ENCODE measurements around the gene NPLOC4. TPM values are rescaled to one million over a fixed set of nuclear protein-coding genes. Genes with fewer than 3 reads are reported as not detected.

Gene NPLOC4
- total and polyA plus RNA-seq, 2 experiments from 2014 or later, result 51.4 to 64.6 TPM

GRCh38 chr17:81558115-81558468 lies 78.8 kb downstream of the NPLOC4 start:
- Histone ChIP-seq H3K9me2 (ENCODE audit: insufficient read depth) (no peaks in the 10 kb centered on the region), H3K36me3 (ENCODE audit: low read depth) (peaks cover 21% of the 10 kb centered on the region), H3K79me2 (ENCODE audit: insufficient read depth) (peaks cover 12% of the 10 kb centered on the region), H3K4me1 (ENCODE audit: insufficient read depth) (peaks cover 39% of the 10 kb centered on the region), H3K4me3 (no peak overlapping the region), H3F3A (ENCODE audit: insufficient read depth) (peaks cover 38% of the 10 kb centered on the region), H3K27me3 (replicated peaks; ENCODE audit: insufficient read depth) (no peaks in the 10 kb centered on the region), H4K20me1 (ENCODE audit: insufficient read depth) (no peaks in the 10 kb centered on the region), H3K9me3 (ENCODE audit: low read depth) (no peaks in the 10 kb centered on the region), H3K27ac (no peak overlapping the region), H3K4me2 (ENCODE audit: unreplicated experiment) (no peak overlapping the region), H2AFZ (no peak overlapping the region), H3K9ac (no peak overlapping the region)
- in situ Hi-C loops (cut with MboI), result no loop called here
- no peak for TF ChIP-seq EZH2 (IDR thresholded peaks at IDR 0.05; ENCODE audit: insufficient read depth, poor library complexity, severe bottlenecking)
- no peak for TF ChIP-seq EZH2phosphoT487 (IDR thresholded peaks at IDR 0.05; ENCODE audit: insufficient read depth, low read depth)
- 96 to 98% methylated on average over 12 of the region's 12 CpGs for WGBS, 2 experiments (ENCODE audit: low coverage in 1 of 2, low lambda C conversion rate in 2 of 2, missing lambda C conversion rate in 2 of 2)
- DNase-seq, result no peak

- Histone ChIP-seq H3K9ac (no peak overlapping the region), H3K9me2 (ENCODE audit: insufficient read depth) (no peaks in the 10 kb centered on the region), H3K36me3 (ENCODE audit: low read depth) (peaks cover 19% of the 10 kb centered on the region), H3K27me3 (replicated peaks; ENCODE audit: insufficient read depth) (no peaks in the 10 kb centered on the region), H3K4me1 (ENCODE audit: insufficient read depth) (peaks cover 41% of the 10 kb centered on the region), H2AFZ (no peak overlapping the region), H3K4me3 (no peak overlapping the region), H3K4me2 (ENCODE audit: unreplicated experiment) (no peak overlapping the region), H3K27ac (no peak overlapping the region), H4K20me1 (ENCODE audit: insufficient read depth) (no peaks in the 10 kb centered on the region), H3K9me3 (ENCODE audit: low read depth) (no peaks in the 10 kb centered on the region), H3F3A (ENCODE audit: insufficient read depth) (peaks cover 38% of the 10 kb centered on the region), H3K79me2 (ENCODE audit: insufficient read depth) (peaks cover 10% of the 10 kb centered on the region)
- no peak for TF ChIP-seq EZH2 (IDR thresholded peaks at IDR 0.05; ENCODE audit: insufficient read depth, poor library complexity, severe bottlenecking)
- no peak for TF ChIP-seq EZH2phosphoT487 (IDR thresholded peaks at IDR 0.05; ENCODE audit: insufficient read depth, low read depth)
- in situ Hi-C loops (cut with MboI), result no loop called here
- WGBS, 2 experiments (ENCODE audit: low coverage in 1 of 2, low lambda C conversion rate in 2 of 2, missing lambda C conversion rate in 2 of 2), result 91 to 92% methylated on average over 19 to 21 of the region's 21 CpGs
- no peak for DNase-seq
Observed at GRCh38 chr17:81557276-81558114, 79.4 kb downstream of the NPLOC4 start.

GRCh38 chr17:81556863-81557262 lies 80.0 kb downstream of the NPLOC4 start:
- H3F3A ChIP-seq (ENCODE audit: insufficient read depth), result peaks cover 31% of the 10 kb centered on the region
- H3K9me3 ChIP-seq (ENCODE audit: low read depth), result no peaks in the 10 kb centered on the region
- no peak overlapping the region for H3K4me3 ChIP-seq
- no peaks in the 10 kb centered on the region for H4K20me1 ChIP-seq (ENCODE audit: insufficient read depth)
- WGBS, 2 experiments (ENCODE audit: low coverage in 1 of 2, low lambda C conversion rate in 2 of 2, missing lambda C conversion rate in 2 of 2), result 89 to 93% methylated on average over 6 of the region's 6 CpGs
- no peak overlapping the region for H3K4me2 ChIP-seq (ENCODE audit: unreplicated experiment)
- H3K4me1 ChIP-seq (ENCODE audit: insufficient read depth), result peaks cover 39% of the 10 kb centered on the region
- H3K27me3 ChIP-seq (replicated peaks; ENCODE audit: insufficient read depth), result no peaks in the 10 kb centered on the region
- H3K36me3 ChIP-seq (ENCODE audit: low read depth), result peaks cover 13% of the 10 kb centered on the region
- peaks cover 5% of the 10 kb centered on the region; the same call in 1 of the 2 replicates for H3K79me2 ChIP-seq (ENCODE audit: insufficient read depth)
- TF ChIP-seq EZH2phosphoT487 (IDR thresholded peaks at IDR 0.05; ENCODE audit: insufficient read depth, low read depth), result no peak
- no peak for TF ChIP-seq EZH2 (IDR thresholded peaks at IDR 0.05; ENCODE audit: insufficient read depth, poor library complexity, severe bottlenecking)
- H3K27ac ChIP-seq, result no peak overlapping the region
- no peak overlapping the region for H2AFZ ChIP-seq
- no peak overlapping the region for H3K9ac ChIP-seq
- in situ Hi-C loops (cut with MboI), result no loop called here
- H3K9me2 ChIP-seq (ENCODE audit: insufficient read depth), result no peaks in the 10 kb centered on the region
- DNase-seq, result no peak

- Histone ChIP-seq H3K9me2 (ENCODE audit: insufficient read depth) (no peaks in the 10 kb centered on the region), H3K9ac (no peak overlapping the region), H3K36me3 (ENCODE audit: low read depth) (peaks cover 10% of the 10 kb centered on the region; the same call in 1 of the 2 replicates), H3K79me2 (ENCODE audit: insufficient read depth) (peaks cover 8% of the 10 kb centered on the region), H4K20me1 (ENCODE audit: insufficient read depth) (no peaks in the 10 kb centered on the region), H3K4me1 (ENCODE audit: insufficient read depth) (peaks cover 32% of the 10 kb centered on the region), H3K4me3 (no peak overlapping the region), H3K27ac (no peak overlapping the region), H2AFZ (no peak overlapping the region), H3K4me2 (ENCODE audit: unreplicated experiment) (no peak overlapping the region), H3F3A (ENCODE audit: insufficient read depth) (peaks cover 25% of the 10 kb centered on the region), H3K9me3 (ENCODE audit: low read depth) (no peaks in the 10 kb centered on the region), H3K27me3 (replicated peaks; ENCODE audit: insufficient read depth) (no peaks in the 10 kb centered on the region)
- DNase-seq, result peak; percentile 75
- TF ChIP-seq EZH2phosphoT487 (IDR thresholded peaks at IDR 0.05; ENCODE audit: insufficient read depth, low read depth) (no peak), EZH2 (IDR thresholded peaks at IDR 0.05; ENCODE audit: insufficient read depth, poor library complexity, severe bottlenecking) (no peak)
- in situ Hi-C loops (cut with MboI), result no loop called here
- WGBS, 2 experiments (ENCODE audit: low coverage in 1 of 2, low lambda C conversion rate in 2 of 2, missing lambda C conversion rate in 2 of 2), result 78 to 81% methylated on average over 9 of the region's 9 CpGs
Observed at GRCh38 chr17:81556175-81556691, 80.7 kb downstream of the NPLOC4 start.

All from GM23248 (cell line).